ENCODE measurements around the gene CACNA2D4.

The CACNA2D4 gene

DNA sequence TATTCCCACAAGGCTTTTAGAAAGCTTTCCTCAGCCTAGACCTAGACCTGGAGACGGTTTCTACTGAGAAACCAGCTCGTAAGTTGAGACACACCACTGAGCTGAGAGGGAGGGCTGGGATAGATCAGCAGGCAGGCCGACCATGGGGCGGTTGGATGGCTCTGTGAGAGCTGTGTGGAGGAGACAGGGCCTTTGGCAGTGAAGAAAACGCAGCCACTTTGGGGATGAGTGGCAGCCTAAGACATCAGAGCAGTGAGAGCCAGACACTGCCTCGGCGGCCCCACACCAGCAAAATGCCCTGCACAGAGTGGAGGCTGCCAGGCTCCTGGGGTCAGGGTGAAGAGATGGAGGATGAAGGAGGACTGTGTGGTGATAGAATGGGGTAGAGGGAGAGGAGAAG lies 46.0 kb downstream of the CACNA2D4 start:
- no peak for DNase-seq (ENCODE audit: low read depth in 1 of 2, low spot score in 1 of 2)

DNA sequence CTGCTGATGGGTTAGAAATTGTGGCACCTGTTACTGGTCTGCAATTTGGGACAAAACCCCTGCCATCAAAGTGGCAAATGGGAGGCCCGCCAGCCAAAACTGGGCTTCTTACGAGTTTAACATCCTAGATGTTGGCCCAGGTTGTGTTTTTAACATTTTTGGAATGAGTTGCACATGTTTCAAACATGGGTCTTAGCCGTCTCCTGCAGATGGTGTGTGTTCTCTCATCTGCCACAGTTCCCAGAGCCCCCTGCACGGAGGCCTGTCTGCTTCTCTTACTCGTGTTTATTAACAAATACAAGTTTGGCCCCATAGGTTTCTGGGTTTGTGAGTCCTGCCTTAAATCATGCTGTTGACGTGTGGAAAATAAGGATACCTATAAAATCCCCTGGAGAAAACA lies 46.5 kb downstream of the CACNA2D4 start:
- DNase-seq (ENCODE audit: low read depth in 1 of 2, low spot score in 1 of 2) = no peak

DNA sequence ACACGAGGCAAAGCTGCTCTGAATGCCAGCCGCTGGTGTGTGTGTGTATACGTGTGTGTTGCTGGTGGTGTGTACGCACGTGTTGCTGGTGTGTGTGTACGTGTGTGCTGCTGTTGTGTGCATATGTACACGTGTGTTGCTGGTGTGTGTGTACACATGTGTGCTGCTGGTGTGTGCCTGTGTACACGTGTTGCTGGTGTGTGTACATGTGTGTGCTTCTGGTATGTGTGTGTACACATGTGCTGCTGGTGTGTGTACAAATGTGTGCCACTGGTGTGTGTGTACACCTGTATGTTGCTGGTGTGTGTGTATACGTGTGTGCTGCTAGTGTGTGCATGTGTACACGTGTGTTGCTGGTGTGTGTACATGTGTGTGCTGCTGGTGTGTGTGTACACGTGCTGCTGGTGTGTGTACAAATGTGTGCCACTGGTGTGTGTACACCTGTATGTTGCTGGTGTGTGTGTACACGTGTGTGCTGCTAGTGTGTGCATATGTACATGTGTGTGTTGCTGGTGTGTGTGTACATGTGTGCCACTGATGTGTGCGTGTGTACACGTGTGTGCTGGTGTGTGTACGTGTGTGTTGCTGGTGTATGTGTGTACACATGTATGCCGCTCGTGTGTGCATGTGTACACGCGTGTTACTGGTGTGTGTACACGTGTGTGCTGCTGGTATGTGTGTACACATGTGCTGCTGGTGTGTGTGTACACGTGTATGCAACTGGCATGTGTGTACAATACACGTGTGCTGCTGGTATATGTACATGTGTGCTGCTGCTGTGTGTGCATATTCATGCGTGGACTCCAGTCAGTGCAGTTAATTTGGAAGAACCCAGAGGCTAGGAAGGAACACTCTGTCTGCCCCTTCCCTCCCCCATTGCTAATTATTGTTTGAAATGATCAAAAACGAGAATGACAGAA lies 47.2 kb downstream of the CACNA2D4 start:
- no peak for DNase-seq (ENCODE audit: low read depth in 1 of 2, low spot score in 1 of 2)

DNA sequence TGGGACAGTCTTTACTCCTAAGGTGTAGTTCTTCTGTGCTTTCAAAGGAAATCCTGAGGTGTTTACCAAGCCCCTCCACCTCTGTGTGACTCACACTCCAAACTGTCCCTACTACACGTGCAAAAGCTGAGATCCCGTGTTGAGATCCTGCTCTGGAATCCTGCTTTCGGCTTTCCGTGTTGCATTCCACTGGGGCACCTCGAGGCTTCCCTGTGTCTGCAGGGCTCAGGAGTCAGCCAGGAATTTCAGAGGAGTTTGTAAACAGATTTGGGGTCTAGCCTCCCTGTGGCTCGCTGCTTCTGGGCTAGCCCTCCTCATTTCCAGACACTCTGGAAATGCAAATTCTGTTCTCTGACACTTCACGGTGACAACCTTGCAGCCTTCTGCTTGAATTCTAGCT lies 48.4 kb downstream of the CACNA2D4 start:
- no peak for DNase-seq (ENCODE audit: low read depth in 1 of 2, low spot score in 1 of 2)

DNA sequence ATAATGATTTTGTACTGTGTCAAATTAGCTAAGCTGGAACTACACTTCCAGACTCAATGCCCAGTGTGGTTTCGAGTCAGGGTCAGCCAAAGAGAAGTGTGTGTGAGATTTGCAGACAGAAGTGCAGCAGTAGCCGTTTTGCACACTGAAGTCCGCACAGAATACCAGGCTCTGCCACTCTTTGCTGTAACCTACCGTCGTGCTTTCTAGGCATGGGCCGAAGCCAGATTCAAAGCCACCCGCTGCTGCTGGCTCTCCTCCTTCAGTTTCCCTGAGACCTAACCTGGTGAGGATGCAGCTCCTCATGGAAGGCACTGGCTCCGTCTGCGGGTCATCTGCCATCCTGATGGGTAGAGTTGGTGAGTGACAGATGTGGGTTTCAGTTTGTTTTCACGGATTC lies 49.3 kb downstream of the CACNA2D4 start:
- DNase-seq (ENCODE audit: low read depth in 1 of 2, low spot score in 1 of 2) = no peak

DNA sequence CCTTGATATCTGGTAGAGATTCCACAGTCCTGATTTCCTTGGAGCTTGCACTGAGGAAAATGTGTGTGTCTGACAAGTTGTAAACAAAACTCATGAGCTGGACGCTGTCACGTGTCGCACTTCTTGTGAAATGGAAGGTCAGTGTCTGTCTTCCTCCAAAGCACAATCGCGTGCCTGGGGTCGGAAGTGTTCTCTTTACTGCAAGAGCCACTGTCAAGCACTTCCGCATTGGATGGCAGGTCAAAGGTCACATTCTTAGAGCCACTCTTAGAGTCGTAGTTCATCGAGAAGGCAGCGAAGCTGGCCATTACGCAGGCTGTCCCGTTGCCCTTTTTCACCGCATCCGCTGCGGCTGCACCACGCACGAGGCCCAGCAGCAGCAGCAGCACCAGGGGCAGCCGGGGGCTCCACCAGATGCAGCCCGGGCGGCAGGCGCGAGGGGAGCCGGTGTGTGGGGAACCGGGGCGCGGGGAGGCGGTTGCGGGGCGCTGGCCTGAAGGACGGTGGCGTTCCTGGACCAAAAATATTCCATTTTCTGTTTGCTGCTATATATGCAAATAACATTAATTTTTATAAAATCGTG lies 53.1 kb downstream of the CACNA2D4 start:
- no peak for DNase-seq (ENCODE audit: low read depth in 1 of 2, low spot score in 1 of 2)

DNA sequence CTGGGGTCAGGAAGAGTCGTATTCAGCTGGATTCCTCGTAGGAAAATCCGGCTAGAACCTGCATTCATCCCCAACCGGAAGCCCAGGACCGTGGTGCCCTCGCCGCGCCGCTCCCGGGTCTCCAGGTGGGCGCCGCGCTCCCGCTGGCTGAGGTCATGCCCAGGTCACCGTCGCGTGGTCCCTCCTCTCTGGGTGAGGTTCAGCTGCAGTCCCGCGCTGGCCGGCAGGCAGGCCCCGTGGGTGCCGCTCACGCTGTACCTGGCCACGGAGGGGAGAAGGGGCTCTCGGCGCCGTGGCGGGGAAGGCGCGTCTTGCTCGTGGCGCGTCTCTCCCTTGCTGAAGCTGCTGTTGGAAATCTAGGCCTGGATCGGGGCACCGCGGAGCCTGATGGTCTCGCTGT lies 53.6 kb downstream of the CACNA2D4 start:
- DNase-seq (ENCODE audit: low read depth in 1 of 2, low spot score in 1 of 2) = no peak

DNA sequence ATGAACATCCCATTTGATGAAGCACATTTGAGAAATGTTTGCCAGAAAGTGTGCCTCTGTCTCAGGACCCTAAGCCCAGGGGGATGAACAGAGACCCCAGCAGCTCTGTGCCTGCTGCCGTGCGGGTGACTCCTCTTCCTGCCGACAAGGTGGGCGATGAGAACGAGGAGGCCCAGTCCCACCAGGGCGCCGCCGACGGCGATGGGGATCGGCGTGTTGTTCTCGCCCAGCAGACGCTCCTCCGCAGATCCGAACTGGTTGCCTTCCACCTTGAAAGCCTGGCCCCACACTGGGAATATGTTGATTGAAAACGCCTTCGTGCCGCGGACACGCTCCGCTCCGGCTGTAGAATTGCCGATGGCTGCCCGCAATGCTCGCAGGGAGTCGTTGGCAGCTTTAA lies 54.0 kb downstream of the CACNA2D4 start:
- DNase-seq (ENCODE audit: low read depth in 1 of 2, low spot score in 1 of 2) = no peak

DNA sequence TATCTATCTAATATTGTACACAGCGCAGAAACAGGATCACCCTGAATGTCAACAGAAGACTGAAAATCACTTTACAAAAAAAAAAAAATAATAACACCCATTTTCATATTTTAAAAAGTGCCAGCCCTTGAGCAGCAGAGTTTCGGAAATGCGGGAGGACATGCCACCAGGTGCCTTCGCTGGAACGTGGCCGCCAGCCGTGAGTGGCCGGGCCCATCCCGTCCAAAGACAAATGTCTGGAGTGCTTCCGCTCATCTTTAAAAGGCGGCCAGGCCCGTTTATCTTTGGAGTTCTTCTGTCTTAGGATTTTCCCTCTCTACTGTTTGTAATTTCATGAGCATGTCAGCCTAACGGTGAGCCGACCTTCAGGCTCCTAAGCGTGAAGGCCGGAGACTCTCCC lies 54.6 kb downstream of the CACNA2D4 start:
- no peak for DNase-seq (ENCODE audit: low read depth in 1 of 2, low spot score in 1 of 2)

DNA sequence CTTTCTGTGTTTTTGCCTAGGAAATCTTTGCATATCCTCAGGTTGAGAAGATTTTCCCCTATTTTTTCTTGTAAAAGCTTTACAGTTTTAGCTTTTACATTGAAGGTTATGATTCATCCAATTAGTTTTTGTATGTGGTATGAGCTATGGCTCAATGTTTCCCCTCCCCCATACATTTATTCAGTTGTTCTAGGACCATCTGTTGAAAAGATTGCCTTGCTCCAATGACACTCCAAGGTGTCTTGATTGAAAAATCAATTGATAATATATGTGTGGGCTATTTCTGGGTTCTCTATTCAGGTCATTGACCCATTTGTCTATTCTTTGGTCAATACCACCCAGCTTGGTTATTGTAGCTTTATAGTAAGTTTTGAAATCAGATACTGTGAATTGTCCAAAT lies 55.5 kb downstream of the CACNA2D4 start:
- DNase-seq (ENCODE audit: low read depth in 1 of 2, low spot score in 1 of 2) = no peak

DNA sequence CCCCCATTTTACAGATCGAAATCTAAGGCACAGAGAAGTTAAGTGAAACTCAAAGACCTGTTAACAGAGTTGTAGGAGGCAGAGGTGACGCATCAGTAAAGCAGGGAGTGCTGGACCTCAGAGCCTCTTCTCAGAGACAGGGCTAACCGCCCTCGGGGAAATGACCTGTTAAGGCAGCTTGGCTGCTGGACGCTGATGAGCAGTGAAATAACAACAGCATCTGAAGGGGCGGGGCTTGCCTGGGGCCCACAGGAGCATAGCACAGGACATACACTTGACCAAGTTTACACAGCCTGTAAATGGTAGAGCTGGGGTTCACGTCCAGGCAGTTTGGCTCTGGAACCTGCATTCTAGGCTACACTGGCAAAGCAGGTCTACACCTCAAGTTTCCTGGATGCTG lies 58.8 kb downstream of the CACNA2D4 start:
- no peak for DNase-seq (ENCODE audit: low read depth in 1 of 2, low spot score in 1 of 2)

DNA sequence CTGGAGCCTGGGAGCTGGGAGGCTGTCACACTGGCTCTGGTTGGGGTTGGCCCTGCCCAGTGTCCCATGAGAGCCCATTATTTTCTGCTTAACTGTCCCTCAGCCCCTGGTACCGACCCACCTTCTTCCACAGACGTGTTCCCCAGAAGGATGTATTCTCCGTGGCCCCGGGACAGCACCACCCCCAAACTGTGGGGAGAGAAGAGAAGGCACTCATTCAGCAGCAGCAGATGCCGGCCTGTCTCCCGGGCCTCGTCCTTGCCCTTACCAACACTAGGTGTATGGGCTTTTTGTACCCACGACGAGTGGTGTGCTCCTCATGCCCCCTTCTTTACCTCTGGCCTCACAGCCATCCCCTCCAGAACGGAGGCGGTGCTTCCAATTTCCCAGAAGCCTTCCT lies 60.0 kb downstream of the CACNA2D4 start:
- no peak for DNase-seq (ENCODE audit: low read depth in 1 of 2, low spot score in 1 of 2)

DNA sequence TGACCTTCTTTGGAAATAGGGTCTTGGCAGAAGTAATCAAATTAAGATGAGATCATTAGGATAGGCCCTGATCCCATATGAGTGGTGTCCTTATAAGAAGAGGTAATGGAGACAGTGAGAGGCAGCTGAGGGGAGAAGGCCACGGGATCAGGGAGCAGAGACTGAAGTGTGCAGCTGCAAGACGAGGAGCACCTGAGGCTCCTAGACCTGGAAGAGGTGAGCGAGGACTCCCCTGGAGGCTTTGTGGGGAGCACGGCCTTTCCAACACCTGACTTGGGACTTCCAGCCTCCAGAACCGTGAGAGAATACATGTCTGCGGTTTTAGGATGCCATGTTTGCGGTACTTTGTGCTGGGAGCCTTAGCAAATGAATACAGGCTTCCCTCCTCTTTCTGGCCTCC lies 60.6 kb downstream of the CACNA2D4 start:
- no peak for DNase-seq (ENCODE audit: low read depth in 1 of 2, low spot score in 1 of 2)

DNA sequence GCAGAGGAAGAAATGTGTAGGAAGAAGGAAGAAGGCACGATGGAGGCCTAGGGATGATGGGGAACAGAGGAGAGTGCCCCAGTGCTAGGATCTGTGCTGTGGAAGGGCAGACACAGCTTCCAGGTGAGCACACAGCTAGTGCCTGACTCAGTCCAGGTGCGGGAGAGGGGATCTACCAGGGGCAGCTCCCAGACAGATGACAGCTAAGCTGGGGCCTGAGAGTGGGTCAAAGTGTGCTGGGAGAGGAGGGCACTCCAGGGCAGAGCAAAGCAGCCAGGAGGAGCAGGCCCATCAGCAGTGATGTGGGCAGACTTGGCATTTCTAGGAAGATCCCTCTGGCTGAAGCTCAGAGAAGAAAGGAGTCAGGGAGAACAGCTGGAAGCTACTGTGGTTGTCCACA lies 61.4 kb downstream of the CACNA2D4 start:
- no peak for DNase-seq (ENCODE audit: low read depth in 1 of 2, low spot score in 1 of 2)

DNA sequence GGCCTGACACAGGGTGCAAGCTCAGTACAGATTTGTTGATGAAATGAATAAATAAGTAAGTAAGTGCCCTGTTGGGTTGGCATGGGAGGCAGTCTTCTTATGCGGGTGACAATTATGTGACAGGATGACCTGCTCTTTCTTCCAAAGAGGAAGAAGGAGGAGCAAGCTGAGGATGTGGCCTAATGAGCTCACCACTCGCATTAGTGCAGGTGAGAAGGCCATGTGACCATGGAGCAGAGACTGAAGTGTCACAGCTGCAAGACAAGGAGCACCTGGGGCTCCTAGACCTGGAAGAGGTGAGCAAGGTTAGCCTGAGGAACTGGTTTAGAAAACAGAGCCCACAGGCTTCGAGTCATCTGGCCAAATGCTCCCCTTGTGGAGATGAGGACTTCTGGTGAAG lies 63.2 kb downstream of the CACNA2D4 start:
- no peak for DNase-seq (ENCODE audit: low read depth in 1 of 2, low spot score in 1 of 2)

DNA sequence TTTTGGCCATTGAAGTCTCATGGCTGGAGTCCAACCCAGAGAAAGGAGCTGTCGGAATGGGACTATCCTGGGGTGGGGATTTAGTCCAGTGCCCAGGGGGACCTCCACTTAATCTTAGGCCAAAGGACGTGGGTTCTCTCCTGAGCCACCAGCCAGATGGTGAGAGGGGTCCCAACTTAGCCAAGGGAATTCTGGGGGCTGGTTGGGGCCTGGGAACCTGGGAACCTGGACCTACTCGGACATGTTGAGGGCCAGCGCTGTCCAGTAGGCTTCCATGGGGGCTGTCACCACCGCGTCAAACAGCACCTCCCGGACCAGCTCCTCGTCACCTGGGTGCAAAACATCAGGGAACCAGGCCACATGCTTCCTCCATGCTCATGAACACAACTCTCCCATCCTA lies 64.7 kb downstream of the CACNA2D4 start:
- no peak for DNase-seq (ENCODE audit: low read depth in 1 of 2, low spot score in 1 of 2)

DNA sequence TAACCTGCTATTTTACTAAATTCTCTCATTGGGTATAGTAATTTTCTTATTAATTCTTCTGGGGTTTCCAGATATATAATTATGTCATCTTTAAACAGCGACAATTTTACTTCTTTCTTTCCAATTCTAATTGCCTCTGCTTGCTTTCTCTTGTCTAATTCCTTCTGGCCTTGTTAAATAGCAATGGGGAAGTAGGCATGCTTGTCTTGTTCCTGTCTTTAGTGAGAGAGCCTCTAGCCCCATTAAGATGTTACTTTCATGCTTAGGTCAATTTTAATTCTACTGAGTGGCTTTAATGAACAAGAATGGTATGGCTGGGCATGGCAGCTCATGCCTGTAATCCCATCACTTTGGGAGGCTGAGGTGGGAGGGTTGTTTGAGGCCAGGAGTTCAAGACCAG lies 66.4 kb downstream of the CACNA2D4 start:
- no peak for DNase-seq (ENCODE audit: low read depth in 1 of 2, low spot score in 1 of 2)

DNA sequence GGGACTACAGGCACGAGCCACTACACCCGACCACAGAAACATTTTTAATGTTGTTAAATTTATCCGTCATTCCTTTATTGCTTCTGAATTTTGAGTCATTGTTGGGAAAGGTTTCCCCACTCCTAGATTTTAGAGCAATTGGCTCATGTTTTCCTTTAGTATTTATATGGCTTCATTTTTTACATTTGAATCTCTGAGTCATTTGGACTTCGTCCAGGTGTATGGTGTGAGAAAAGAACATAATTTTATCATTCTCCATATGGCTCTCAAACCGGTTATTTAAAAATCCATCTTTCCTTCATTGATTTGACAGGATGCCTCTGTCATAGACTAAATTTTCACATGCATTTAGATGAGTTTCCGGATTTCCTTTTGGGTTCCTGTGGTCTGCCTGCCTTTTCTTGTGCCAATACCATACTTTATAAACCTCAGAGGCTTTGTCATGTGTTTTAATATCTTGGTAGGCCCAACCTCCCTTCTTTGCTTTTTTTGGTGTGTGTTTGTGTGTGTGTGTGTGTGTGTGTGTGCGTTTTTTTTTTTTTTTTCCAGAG lies 67.2 kb downstream of the CACNA2D4 start:
- no peak for DNase-seq (ENCODE audit: low read depth in 1 of 2, low spot score in 1 of 2)

DNA sequence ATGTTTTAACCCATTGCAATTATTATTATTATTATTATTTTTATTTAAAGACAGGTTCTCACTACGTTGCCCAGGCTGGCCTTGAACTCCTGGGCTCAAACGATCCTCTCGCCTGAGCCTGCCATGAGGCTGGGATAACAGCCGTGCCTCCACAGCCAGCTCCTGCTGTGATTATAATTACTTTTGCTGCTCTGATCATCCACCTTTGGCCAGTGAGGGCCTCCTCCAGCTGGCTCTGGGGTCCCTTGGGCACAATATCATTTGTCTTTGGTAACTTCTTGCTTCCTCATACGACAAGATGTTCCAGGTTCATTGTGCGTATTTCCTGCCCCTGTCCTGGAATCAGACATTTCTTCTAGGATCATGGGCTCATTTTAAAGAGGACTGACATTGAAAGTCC lies 69.7 kb downstream of the CACNA2D4 start:
- DNase-seq (ENCODE audit: low read depth in 1 of 2, low spot score in 1 of 2) = no peak

DNA sequence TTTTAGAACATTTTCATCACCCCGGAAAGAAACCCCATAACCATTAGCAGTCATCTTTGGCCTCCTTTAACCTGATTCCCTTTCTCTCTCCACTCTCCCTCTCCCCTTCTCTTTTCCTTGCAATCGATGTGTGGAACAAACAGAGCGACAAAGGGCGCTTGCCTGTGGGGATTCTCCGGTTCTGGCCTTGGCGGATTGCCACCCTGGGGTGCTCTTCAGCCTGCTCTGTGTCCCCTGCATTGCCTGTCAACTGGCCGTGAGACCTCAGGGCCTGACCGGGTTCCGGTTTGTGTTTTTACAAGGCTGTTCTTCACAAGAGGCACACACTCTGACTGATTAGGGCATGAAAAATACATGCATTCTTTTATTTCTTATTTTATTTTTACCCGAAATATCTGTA lies 70.3 kb downstream of the CACNA2D4 start:
- DNase-seq (ENCODE audit: low read depth in 1 of 2, low spot score in 1 of 2) = no peak

DNA sequence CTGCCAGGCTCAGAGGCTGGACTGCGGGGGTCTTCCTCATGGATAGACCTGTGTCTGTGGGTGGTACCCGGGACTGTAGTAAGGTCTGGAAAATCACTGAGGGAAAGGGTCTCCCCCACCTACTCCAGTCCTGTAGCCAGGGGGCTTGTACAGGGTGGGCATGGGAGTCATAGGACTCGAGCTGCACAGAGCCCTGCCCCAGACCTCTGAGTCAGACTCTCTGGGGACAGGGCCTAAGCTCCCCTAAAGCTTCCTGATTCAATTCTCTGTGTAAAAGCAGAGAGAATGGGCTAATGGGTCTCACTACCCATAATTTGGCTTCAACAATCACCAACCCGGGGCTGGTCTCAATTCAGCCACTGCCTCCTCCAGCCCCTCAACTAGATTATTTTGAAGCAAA lies 71.0 kb downstream of the CACNA2D4 start:
- DNase-seq (ENCODE audit: low read depth in 1 of 2, low spot score in 1 of 2) = no peak
